Heart left ventricle (tissue), 13 donors: ENCODE measurements around the gene CXorf58.

ENCODE experiments used
- POLR2A ChIP-seq, 2 donors: fragments of 450-650 bp; IDR thresholded peaks; one replicate each; pipeline ENCODE4 v1.6.1; 2017; ENCODE audit warnings: antibody characterized with exemption in 2 of 2, mild to moderate bottlenecking in 2 of 2, moderate library complexity in 2 of 2
- TF ChIP-seq, protein P1 (sequence below), 12 donors: fragments of 200-600 bp; sonication (generic) in 4 of 12; IDR thresholded peaks; one replicate each; pipeline versions ENCODE4 v1.5.0 to v1.8.0; 2018 to 2022; ENCODE audit warnings: antibody characterized with exemption in 12 of 12, mild to moderate bottlenecking in 5 of 12
- donor health status: ischemic (EF 13 %, LVEDD 7.1; RV severe dilation, severe dysfunction).
- donor health status: DM: no; HTN: yes; CAD: no.
- donor health status: DM: no; HTN: no; CAD: no.
- donor health status: ischemic (EF 25% LVEDD 6.9; RV normal size, moderate dysfunction).
- donor health status: ischemic (EF 25% LVEDD 5.7; RV mildly dilated, moderate dysfunction).
- donor health status: ischemic (EF 35%, LVEDD 5.7; RV mildly dilated, moderate dysfunction).
- donor health status: nonischemic (EF 11% LVEDD 7.7; RV severe dilation, severe dysfunction).
- donor health status: DM: yes; HTN: yes; CAD: no.
- donor health status: PGD.
- donor health status: ischemic (EF 29% LVEDD 5.4; RV normal size, mild dysfunction).
- donor health status: nonischemic (EF 23%, LVEDD 6.1; RV moderate dilation, normal function).

DNA sequence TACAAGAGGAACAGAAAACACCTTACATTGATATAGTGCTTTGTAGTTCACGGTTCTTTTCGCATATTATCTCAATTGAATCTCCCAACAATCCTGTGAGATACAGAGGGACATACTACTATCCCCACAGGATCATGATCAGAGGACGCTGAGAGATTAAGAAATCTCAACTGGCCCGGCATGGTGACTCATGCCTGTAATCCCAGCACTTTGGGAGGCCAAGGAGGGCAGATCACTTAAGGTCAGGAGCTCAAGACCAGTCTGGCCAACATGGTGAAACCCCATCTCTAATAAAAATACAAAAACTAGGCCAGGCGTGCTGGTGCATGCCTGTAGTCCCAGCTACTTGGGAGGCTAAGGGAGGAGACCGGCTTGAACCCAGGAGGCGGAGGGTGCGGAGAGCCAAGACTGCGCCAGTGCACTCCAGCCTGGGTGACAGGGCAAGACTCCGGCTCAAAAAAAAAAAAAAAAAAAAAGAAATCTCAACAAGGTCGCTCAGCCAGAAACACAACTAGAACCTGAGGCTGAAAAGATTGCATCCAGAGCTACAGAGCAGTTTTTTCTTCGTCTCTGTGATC, 7.5 kb upstream of the CXorf58 start:
- TF ChIP-seq, protein P1, sequence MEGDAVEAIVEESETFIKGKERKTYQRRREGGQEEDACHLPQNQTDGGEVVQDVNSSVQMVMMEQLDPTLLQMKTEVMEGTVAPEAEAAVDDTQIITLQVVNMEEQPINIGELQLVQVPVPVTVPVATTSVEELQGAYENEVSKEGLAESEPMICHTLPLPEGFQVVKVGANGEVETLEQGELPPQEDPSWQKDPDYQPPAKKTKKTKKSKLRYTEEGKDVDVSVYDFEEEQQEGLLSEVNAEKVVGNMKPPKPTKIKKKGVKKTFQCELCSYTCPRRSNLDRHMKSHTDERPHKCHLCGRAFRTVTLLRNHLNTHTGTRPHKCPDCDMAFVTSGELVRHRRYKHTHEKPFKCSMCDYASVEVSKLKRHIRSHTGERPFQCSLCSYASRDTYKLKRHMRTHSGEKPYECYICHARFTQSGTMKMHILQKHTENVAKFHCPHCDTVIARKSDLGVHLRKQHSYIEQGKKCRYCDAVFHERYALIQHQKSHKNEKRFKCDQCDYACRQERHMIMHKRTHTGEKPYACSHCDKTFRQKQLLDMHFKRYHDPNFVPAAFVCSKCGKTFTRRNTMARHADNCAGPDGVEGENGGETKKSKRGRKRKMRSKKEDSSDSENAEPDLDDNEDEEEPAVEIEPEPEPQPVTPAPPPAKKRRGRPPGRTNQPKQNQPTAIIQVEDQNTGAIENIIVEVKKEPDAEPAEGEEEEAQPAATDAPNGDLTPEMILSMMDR (IDR thresholded peaks at IDR 0.05): no peak
- no peak for TF ChIP-seq POLR2A (IDR thresholded peaks at IDR 0.05)
